BE2C (cell line): ENCODE measurements around the gene CRIM1.

Experiments used
- DNase-seq: peaks from one replicate; pipeline ENCODE4 v3.0.0-alpha.2; 2020
- H3K27me3 ChIP-seq: fragments of 250-450 bp; sonication (Bioruptor Pico); 2 replicates; pipeline ENCODE4 v1.5.1; 2020; ENCODE audit warnings: mild to moderate bottlenecking
- H3K36me3 ChIP-seq: fragments of 250-450 bp; sonication (Bioruptor Pico); 2 replicates; pipeline ENCODE4 v1.5.1; 2020; ENCODE audit warnings: mild to moderate bottlenecking
- H3K4me1 ChIP-seq: fragments of 250-450 bp; sonication (Bioruptor Pico); 2 replicates; pipeline ENCODE4 v1.5.1; 2020
- H3K4me3 ChIP-seq: 2 replicates; pipeline ENCODE4 v1.5.1; 2011; ENCODE audit warnings: low read depth, low read length
- H3K9me3 ChIP-seq: fragments of 250-450 bp; sonication (Bioruptor Pico); 2 replicates; pipeline ENCODE4 v1.5.1; 2020
- CTCF ChIP-seq: IDR thresholded peaks from 2 replicates; pipeline ENCODE4 v1.5.1; 2012; ENCODE audit warnings: mild to moderate bottlenecking, low read depth, low read length

Gene CRIM1

GRCh38 chr2:36567711-36568408, 212.3 kb downstream of the CRIM1 start:
- H3K4me1 ChIP-seq: no peaks in the 10 kb centered on the region
- no peak overlapping the region for H3K4me3 ChIP-seq

GRCh38 chr2:36568516-36569246, 213.1 kb downstream of the CRIM1 start:
- Histone ChIP-seq H3K4me3 (no peak overlapping the region), H3K9me3 (no peaks in the 10 kb centered on the region), H3K36me3 (no peaks in the 10 kb centered on the region; the same call in 1 of the 2 replicates), H3K27me3 (no peaks in the 10 kb centered on the region), H3K4me1 (no peaks in the 10 kb centered on the region)
- no peak for TF ChIP-seq CTCF
- DNase-seq: no peak

More at GRCh38 chr2:36567711-36568408, 212.3 kb downstream of the CRIM1 start:
- no peaks in the 10 kb centered on the region for H3K27me3 ChIP-seq
- H3K36me3 ChIP-seq: no peaks in the 10 kb centered on the region
- DNase-seq: no peak
- no peak for TF ChIP-seq CTCF
- no peaks in the 10 kb centered on the region for H3K9me3 ChIP-seq

GRCh38 chr2:36569267-36569856, 213.8 kb downstream of the CRIM1 start:
- no peaks in the 10 kb centered on the region for H3K4me1 ChIP-seq
- TF ChIP-seq CTCF: no peak
- no peak overlapping the region for H3K4me3 ChIP-seq

GRCh38 chr2:36570416-36570815, 214.8 kb downstream of the CRIM1 start:
- H3K4me1 ChIP-seq: no peaks in the 10 kb centered on the region
- DNase-seq: no peak
- no peak overlapping the region for H3K4me3 ChIP-seq
- H3K9me3 ChIP-seq: no peaks in the 10 kb centered on the region
- no peaks in the 10 kb centered on the region; the same call in 1 of the 2 replicates for H3K36me3 ChIP-seq
- TF ChIP-seq CTCF: no peak
- H3K27me3 ChIP-seq: no peaks in the 10 kb centered on the region

More at GRCh38 chr2:36569267-36569856, 213.8 kb downstream of the CRIM1 start:
- no peak for DNase-seq
- H3K27me3 ChIP-seq: no peaks in the 10 kb centered on the region
- H3K36me3 ChIP-seq: no peaks in the 10 kb centered on the region; the same call in 1 of the 2 replicates
- H3K9me3 ChIP-seq: no peaks in the 10 kb centered on the region

GRCh38 chr2:36572054-36572718, 216.6 kb downstream of the CRIM1 start:
- TF ChIP-seq CTCF: no peak
- H3K4me3 ChIP-seq: no peak overlapping the region
- no peaks in the 10 kb centered on the region for H3K4me1 ChIP-seq
- H3K9me3 ChIP-seq: no peaks in the 10 kb centered on the region
- no peaks in the 10 kb centered on the region; the same call in 1 of the 2 replicates for H3K36me3 ChIP-seq
- no peaks in the 10 kb centered on the region for H3K27me3 ChIP-seq
- DNase-seq: no peak
